Stimulated activated CD4-positive, alpha-beta T cell treated with anti-CD3 and anti-CD28 coated beads, Interleukin-12 subunit alpha, Interleukin-12 subunit beta, amount 100 ng/mL, for 24 hours (primary cell): ENCODE measurements around the gene FOXD4.
"Not testable (repeated sequence)": the region's sequence is repeated elsewhere in the genome, so short reads cannot be mapped to it uniquely, and the experiment has no call there.

Experiments
- DNase-seq, 2 experiments: peaks; one replicate each; pipeline ENCODE4 v3.0.0-alpha.2; 2020; ENCODE audit warnings: low read depth in 2 of 2

FOXD4 gene

GRCh38 chr9:93909-94308 lies 24.3 kb downstream of the FOXD4 start:
- DNase-seq: not testable (repeated sequence)

- DNase-seq: not testable (repeated sequence)
Observed at GRCh38 chr9:90851-91250, 27.4 kb downstream of the FOXD4 start.

- not testable (repeated sequence) for DNase-seq
Observed at GRCh38 chr9:88396-89037, 29.7 kb downstream of the FOXD4 start.

- DNase-seq: not testable (repeated sequence)
Observed at GRCh38 chr9:87860-88259, 30.4 kb downstream of the FOXD4 start.

GRCh38 chr9:87105-87504 lies 31.1 kb downstream of the FOXD4 start:
- DNase-seq: not testable (repeated sequence)

GRCh38 chr9:86697-87096 lies 31.5 kb downstream of the FOXD4 start:
- DNase-seq: not testable (repeated sequence)

- DNase-seq: not testable (repeated sequence)
Observed at GRCh38 chr9:82932-83689, 35.1 kb downstream of the FOXD4 start.

GRCh38 chr9:78333-78732 lies 39.9 kb downstream of the FOXD4 start:
- not testable (repeated sequence) for DNase-seq

GRCh38 chr9:76389-76788 lies 41.8 kb downstream of the FOXD4 start:
- DNase-seq: not testable (repeated sequence)

- DNase-seq: not testable (repeated sequence)
Observed at GRCh38 chr9:73900-74525, 44.2 kb downstream of the FOXD4 start.

- DNase-seq: not testable (repeated sequence)
Observed at GRCh38 chr9:73076-73899, 44.9 kb downstream of the FOXD4 start.
